ENCODE data around the gene DDX49.

DNA sequence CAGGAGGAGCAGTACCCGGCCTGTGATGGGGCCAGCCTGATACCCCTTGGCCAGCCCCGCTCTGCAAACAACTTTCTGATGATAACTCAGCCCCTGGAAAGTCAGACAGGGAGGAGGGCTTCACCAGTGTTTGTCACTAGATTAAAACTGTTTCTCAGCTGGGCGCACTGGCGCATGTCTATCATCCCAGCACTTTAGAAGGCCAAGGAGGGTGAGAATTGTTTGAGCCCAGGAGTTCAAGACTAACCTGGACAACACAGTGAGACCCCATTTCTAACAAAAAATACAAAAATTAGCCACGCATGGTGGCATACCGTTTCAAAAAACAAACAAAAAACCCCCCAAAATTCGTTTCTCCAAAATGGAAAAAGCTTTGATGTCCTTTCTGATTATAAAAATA is 18.0 kb upstream of the DDX49 start:
- TF ChIP-seq EZH2 (IDR thresholded peaks at IDR 0.05; ENCODE audit: insufficient read depth, poor library complexity, severe bottlenecking) (no peak), EZH2phosphoT487 (IDR thresholded peaks at IDR 0.05; ENCODE audit: insufficient read depth, low read depth) (no peak)

Data from GM23248 (cell line).